Measurements from ENCODE around the gene TESMIN. TPM values are rescaled to one million over a fixed set of nuclear protein-coding genes. Genes with fewer than 3 reads are reported as not detected.

The TESMIN gene
- total and polyA plus RNA-seq, 2 donors, result 2.0 to 4.6 TPM

Other genes starting within 250 kb of the TESMIN start
- gene GAL, start 67.0 kb downstream of the TESMIN start, total RNA-seq, result 0.42 TPM
- 10.0 TPM for gene GAL, start 67.0 kb downstream of the TESMIN start, polyA plus RNA-seq
- gene CPT1A, start 90.4 kb upstream of the TESMIN start, total RNA-seq, result 7.1 TPM
- gene CPT1A, start 90.4 kb upstream of the TESMIN start, polyA plus RNA-seq, result 19.0 TPM
- gene MRPL21, start 152.3 kb upstream of the TESMIN start, total RNA-seq, result 101 TPM
- 91.9 TPM for gene MRPL21, start 152.3 kb upstream of the TESMIN start, polyA plus RNA-seq
- gene IGHMBP2, start 152.4 kb upstream of the TESMIN start, total RNA-seq, result 5.2 TPM
- gene IGHMBP2, start 152.4 kb upstream of the TESMIN start, polyA plus RNA-seq, result 19.0 TPM
- gene MRGPRD, start 229.5 kb upstream of the TESMIN start, total RNA-seq, result not detected
- gene MRGPRD, start 229.5 kb upstream of the TESMIN start, polyA plus RNA-seq, result 0.05 TPM